NCI-H510A (cell line): Measurements from ENCODE around the gene HHLA2.
"Not testable (repeated sequence)": the region's sequence is repeated elsewhere in the genome, so short reads cannot be mapped to it uniquely, and the experiment has no call there.

Source experiments
- DNase-seq: peaks from one replicate; lab custom pipeline; 2025; lab: John Stamatoyannopoulos, UW

HHLA2 gene, protein sequence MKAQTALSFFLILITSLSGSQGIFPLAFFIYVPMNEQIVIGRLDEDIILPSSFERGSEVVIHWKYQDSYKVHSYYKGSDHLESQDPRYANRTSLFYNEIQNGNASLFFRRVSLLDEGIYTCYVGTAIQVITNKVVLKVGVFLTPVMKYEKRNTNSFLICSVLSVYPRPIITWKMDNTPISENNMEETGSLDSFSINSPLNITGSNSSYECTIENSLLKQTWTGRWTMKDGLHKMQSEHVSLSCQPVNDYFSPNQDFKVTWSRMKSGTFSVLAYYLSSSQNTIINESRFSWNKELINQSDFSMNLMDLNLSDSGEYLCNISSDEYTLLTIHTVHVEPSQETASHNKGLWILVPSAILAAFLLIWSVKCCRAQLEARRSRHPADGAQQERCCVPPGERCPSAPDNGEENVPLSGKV

DNA sequence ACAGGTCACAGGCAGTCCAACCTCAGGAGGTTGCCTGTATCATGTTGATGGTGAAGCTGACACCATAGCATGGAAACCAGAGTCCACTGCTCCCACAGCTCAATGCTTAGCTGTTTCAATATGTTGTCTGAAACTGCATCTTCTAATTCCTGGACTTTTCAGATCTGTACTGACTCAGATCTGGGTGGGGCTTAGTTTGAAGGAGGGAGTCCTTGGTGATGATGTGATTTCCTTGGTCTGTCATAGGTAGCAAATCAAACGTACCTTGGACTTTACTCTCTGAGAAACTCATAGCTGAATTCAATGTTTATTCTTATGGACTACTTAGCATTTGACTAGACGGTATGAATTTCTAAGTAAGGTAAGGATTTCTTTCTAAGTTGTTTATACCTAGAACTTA lies at the start of gene HHLA2:
Gene HHLA2, plus strand, starts transcription at position 310 of the 400 bp plus-strand sequence. CDS start 55,266 bp downstream, outside the sequence.
- no peak for DNase-seq

- no peak for DNase-seq
These were observed 45.7 kb upstream of the HHLA2 start for GRCh38 chr3:108250626-108251025.

DNA sequence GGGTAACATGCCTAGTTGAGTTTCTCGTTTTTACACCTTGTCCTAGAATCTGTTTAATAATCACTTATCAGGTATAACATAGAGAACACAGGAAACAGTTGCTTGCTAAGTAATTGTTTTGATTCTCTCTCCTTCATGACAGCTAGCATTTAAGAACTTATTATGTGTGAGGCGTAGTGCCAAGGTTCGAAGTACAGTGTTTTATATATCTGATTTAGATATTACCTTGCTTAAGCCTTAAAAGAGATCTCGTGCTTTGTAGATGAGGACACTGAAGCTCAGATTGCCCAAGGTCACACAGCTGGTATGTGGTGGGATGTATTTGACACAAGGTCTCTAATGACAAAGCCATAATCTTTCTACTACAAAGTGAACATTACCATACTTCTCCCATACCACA lies 45.1 kb upstream of the HHLA2 start:
- DNase-seq, result no peak

GRCh38 chr3:108251844-108252243 lies 44.5 kb upstream of the HHLA2 start:
- DNase-seq, result no peak

DNA sequence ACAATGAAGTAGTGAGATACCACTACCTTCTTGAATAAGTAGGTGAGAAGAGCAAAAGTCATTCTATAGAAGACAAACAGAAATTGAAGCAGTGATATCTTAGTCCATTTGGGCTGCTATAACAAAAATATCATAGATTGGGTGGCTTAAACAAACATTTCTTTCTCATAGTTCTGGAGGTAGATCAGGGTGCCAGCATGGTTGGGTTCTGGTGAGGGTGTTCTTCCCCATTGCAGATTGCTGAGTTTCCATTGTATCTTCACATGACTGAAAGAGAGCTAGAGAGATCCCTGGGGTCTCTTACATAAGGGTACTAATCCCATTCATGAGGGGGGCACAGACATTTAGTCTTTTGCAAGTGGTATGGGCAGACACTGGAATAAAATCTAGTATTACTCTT lies 41.2 kb upstream of the HHLA2 start:
- DNase-seq, result no peak

- DNase-seq, result not testable (repeated sequence)
These were observed 31.6 kb upstream of the HHLA2 start for GRCh38 chr3:108264534-108265298.

DNA sequence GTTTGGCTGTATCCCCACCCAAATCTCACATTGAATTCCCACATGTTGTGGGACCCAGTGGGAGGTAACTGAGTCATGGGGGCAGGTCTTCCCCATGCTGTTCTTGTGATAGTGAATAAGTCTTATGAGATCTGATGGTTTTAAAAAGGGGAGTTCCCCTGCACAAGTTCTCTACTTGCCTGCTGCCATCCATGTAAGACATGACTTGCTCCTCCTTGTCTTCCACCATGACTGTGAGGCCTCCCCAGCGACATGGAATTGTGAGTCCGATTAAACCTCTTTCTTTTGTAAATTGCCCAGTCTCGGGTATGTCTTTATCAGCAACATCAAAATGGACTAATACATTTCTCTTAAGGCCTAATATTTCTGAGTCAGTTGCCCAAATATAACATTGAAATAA lies 28.1 kb upstream of the HHLA2 start:
- not testable (repeated sequence) for DNase-seq

- DNase-seq, result no peak
These were observed 24.7 kb upstream of the HHLA2 start for GRCh38 chr3:108271626-108272025.

- not testable (repeated sequence) for DNase-seq
These were observed 17.3 kb upstream of the HHLA2 start for GRCh38 chr3:108279066-108279465.

- no peak for DNase-seq
These were observed 15.9 kb upstream of the HHLA2 start for GRCh38 chr3:108280476-108280875.

- DNase-seq, result no peak
These were observed 14.7 kb upstream of the HHLA2 start for GRCh38 chr3:108281670-108282069.

DNA sequence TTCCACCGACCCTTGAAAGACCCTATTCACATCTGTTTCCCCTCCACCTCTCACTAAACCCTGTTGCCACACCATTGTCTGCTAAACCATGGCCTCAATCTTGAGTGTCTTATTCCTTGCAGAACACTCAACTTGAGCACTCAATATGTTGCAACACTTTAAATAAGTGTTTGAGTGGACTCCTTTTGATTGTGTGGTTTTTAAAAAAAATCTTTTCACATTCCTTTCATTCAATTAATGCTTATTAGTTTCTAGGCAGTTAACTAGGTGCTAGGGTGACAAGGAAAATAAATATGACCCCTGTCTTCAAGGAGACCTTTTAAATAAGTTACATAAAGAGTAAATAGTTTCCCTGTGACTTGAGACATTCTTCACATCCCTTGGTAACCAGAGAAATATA lies 13.3 kb upstream of the HHLA2 start:
- DNase-seq, result no peak

GRCh38 chr3:108283989-108284388 lies 12.4 kb upstream of the HHLA2 start:
- DNase-seq, result no peak

DNA sequence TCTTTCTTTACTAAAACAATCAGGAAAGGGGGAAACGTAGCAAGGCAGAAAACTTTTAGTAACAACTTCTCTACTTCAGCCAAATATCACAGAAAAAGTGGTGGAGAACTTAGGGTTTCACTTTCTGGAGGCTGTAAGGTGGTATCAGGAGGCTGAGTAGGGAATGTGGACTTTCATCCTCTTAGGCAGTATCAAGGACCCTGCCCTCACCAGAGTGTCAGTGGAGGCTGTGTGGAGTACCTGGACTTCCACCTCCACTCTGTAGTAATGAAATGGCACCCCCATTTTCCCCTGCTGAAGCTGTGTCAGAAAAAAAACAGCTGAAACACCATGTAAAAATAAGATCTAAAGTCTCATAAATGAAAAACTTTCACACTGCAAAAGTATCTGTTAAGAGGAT lies 11.2 kb upstream of the HHLA2 start:
- DNase-seq, result no peak

DNA sequence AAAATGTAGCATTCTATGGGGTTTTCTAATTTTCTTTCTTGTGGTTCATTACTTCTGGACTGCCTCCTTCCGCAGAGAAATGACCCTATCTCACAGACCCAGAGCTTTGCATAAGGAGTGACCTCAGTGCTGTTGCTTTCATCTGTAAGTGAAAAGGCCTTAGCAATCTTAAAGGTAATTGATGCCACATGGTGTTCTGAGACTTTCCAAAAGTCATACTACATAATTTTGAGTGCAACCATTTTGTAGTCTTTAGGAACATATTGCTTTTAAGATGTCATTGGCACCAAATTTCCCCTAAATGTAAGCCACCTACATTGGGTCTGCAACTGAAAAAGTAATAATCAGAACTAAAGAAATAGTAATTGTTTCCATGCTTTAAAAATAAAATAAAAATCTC lies 9.2 kb upstream of the HHLA2 start:
- DNase-seq, result no peak

DNA sequence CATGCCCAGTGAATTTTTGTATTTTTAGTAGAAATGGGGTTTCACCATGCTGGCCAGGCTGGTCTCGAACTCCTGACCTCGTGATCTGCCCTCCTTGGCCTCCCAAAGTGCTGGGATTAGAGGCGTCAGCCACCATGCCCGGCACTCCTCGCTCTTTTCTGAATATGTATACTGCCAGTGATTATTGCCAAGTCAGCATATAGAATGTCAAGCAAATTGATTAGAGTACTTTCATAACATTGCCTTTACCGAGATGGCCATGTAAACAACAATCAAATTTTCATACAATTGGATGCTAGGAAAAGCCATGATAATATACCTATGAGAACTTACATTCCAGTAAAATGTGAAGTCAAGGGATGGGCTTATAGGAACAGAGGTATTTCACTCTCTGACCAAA lies 8.2 kb upstream of the HHLA2 start:
- DNase-seq, result not testable (repeated sequence)

DNA sequence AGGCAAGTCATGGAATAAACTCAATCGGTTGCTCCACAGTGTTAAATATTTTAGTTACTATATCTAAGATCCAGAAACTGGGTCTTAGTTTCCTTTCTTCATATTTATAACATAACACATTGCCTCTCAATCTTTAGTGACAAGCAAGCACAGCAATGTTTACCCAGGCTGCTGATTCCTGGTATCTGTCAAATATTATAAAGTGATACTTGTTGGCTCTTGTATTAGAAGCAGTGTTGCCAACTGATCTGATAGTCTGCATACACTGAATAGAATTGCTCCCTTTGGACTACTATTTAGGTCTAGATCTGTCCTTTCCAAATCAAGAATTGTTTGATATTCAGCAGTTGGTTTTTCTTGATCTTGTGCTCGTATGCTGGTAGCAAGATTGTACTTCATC lies 7.2 kb upstream of the HHLA2 start:
- DNase-seq, result no peak

GRCh38 chr3:108292450-108292849 lies 3.9 kb upstream of the HHLA2 start:
- DNase-seq, result no peak

GRCh38 chr3:108292905-108293328 lies 3.4 kb upstream of the HHLA2 start:
- DNase-seq, result no peak

- no peak for DNase-seq
These were observed 2.5 kb upstream of the HHLA2 start for GRCh38 chr3:108293858-108294257.

DNA sequence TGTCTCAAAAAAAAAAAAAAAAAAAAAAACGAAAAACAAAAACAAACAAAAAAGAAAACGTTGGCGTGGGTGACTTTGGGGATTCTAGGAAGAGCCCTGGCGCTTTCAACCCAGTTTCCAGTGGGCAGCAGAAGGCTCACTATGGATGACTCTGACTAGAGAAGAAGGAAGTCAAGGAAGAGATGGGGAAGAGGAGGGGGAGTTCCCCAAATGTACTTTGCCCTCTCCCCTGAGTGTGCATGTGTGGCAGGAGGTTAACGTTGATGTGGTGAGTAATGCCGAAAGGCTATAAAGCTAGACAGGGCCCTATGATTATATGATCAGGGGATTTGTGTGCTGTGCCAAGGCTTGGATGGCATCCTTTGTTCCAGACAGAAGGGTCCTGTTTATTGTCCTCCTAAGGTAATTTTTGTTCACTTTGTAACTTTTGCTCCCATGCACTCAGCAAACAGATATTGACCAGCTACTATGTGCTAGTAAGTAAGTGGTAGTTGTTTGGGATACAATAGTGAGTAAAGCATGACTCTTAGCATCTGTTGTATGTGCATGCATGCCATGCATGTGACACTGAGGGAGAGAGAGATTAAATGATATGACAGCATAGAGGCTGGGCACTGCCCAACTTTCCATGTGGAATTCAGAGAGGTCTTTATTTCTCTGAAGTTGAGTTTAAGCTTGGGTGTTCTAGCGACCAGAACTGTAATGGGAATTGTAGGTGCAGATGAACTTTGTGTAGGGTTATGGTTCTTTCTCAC lies 750 bp upstream of the HHLA2 start:
- DNase-seq, result no peak

DNA sequence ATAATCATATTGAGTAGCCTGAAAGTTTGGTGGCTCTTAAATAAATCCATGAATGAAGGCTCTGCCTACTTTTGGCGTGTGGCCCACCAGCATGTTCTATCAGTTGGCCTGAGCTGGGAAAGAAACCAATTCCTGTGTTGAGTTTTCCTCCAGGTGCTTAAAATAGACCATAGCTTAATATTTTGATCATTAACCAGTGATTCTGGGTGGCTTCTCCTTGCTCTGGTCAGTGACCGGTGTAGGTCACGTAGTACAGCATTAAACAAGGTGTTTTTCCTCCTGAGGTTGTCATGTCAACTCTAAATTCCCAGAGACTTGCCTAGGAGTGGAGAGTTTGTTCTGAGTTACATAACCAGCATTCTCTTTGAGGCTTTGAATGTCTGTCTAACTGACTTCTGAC lies 1.3 kb downstream of the HHLA2 start:
- DNase-seq, result no peak

DNA sequence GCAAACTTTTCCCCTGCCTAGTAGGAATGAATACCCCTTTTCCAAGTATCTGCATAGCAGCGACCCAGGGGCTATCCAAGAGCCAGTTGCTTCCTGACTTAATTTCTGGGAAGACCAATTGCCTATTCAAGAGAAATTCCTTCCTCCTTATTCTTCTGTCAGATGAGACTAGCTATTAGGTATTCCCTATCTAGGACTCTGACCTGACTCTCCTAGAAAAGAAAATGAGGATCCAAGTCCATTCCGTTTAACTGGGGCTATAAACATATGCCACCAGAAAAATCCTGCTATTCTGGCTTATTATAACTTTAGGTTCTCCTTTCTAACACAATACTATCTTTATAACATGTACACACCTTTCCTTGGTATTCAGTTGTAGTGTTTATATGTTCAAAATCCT lies 1.7 kb downstream of the HHLA2 start:
- DNase-seq, result no peak
